Activated CD8-positive, alpha-beta T cell treated with anti-CD3 and anti-CD28 coated beads for 36 hours (primary cell): ENCODE results near the gene MGMT. TPM values are rescaled to one million over a fixed set of nuclear protein-coding genes. Genes with fewer than 3 reads are reported as not detected.

ENCODE experiments used
- ATAC-seq: fragments of 200-7000 bp; cut with Tn5 transposase; one replicate; pipeline ENCODE4 v1.10.0; 2021; ENCODE audit warnings: mild to moderate bottlenecking, moderate library complexity
- CTCF ChIA-PET: fragments of 350-600 bp; sonication (Branson Sonifier 250); formaldehyde crosslinking; loops from one replicate; lab custom pipeline; 2021; ENCODE audit warnings: antibody characterized with exemption; lab: Charles Lee
- POLR2A ChIA-PET: fragments of 350-600 bp; sonication (Branson Sonifier 250); formaldehyde crosslinking; loops from one replicate; lab custom pipeline; 2021; ENCODE audit warnings: antibody characterized with exemption; lab: Charles Lee
- DNase-seq: peaks from one replicate; pipeline ENCODE4 v3.0.0-alpha.2; 2020
- H3K27ac Mint-ChIP-seq: one replicate; pipeline ENCODE4 v1.8.0; 2021; ENCODE audit warnings: mild to moderate bottlenecking, mixed read lengths
- H3K27me3 Mint-ChIP-seq: one replicate; pipeline ENCODE4 v1.8.0; 2021; ENCODE audit warnings: mixed read lengths
- H3K36me3 Mint-ChIP-seq: one replicate; pipeline ENCODE4 v1.8.0; 2021; ENCODE audit warnings: low read depth, mixed read lengths
- H3K4me1 Mint-ChIP-seq: one replicate; pipeline ENCODE4 v1.8.0; 2021; ENCODE audit warnings: low read depth, mixed read lengths
- H3K4me3 Mint-ChIP-seq: one replicate; pipeline ENCODE4 v1.8.0; 2021; ENCODE audit warnings: mild to moderate bottlenecking, moderate library complexity, mixed read lengths
- H3K9me3 Mint-ChIP-seq: one replicate; pipeline ENCODE4 v1.8.0; 2021; ENCODE audit warnings: mixed read lengths
- CTCF ChIP-seq: fragments of 200-600 bp; IDR thresholded peaks from one replicate; pipeline ENCODE4 v1.8.0; 2022; ENCODE audit warnings: antibody characterized with exemption, mild to moderate bottlenecking
- intact Hi-C: fragments of 100-400 bp; cut with micrococcal nuclease; formaldehyde crosslinking; loops from one replicate; pipeline ENCODE4 v1.10.0; 2022
- total RNA-seq, 2 experiments: library from RNA; stranded (reverse); gene quantifications; one replicate each; pipeline ENCODE4 v1.2.3, GENCODE V29; 2021

The MGMT gene
- total RNA-seq, 2 experiments from 2014 or later: 16.2 to 17.0 TPM

GRCh38 chr10:129694184-129694583, 227.1 kb downstream of the MGMT start:
- Mint-ChIP-seq H3K4me1 (no peaks in the 10 kb centered on the region), H3K27ac (no peak overlapping the region), H3K9me3 (no peaks in the 10 kb centered on the region), H3K4me3 (no peak overlapping the region), H3K27me3 (no peaks in the 10 kb centered on the region), H3K36me3 (peaks cover 6% of the 10 kb centered on the region)
- no peak for TF ChIP-seq CTCF
- ChIA-PET CTCF (no interaction called here), POLR2A (no interaction called here)
- DNase-seq (no peak), ATAC-seq (no peak)
- intact Hi-C loops: no loop called here

DNA sequence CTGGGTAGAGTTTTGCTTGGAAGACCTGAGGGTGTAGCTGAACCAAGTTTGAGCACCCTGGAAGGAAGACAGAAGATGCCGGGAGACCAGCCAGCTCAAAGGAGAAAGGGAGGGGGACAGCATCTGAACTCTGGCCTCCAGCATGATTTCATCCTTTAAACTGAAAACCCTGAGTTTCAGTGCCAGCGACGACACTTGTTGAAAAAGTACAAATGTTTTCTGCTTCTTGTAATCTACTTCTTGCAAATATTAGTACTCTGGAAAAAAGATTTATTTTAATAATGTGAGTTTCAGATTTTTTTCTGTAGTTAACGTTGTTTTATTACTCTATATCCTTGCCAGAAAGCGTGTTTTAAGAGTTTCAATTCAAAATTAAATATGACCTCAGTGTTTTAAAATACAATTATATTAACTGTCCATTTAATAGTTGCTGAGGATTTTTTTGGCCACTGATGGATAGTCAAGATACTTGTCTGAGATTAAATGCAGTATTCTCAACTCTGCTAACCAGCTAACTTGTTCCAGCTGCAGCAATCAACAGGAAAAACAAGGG, 227.7 kb downstream of the MGMT start:
- H3K36me3 Mint-ChIP-seq: peaks cover 6% of the 10 kb centered on the region
- H3K4me3 Mint-ChIP-seq: no peak overlapping the region
- H3K27me3 Mint-ChIP-seq: no peaks in the 10 kb centered on the region
- no peak for TF ChIP-seq CTCF
- ChIA-PET CTCF (no interaction called here), POLR2A (no interaction called here)
- no peaks in the 10 kb centered on the region for H3K9me3 Mint-ChIP-seq
- ATAC-seq: no peak
- no peaks in the 10 kb centered on the region for H3K4me1 Mint-ChIP-seq
- intact Hi-C loops: no loop called here
- no peak overlapping the region for H3K27ac Mint-ChIP-seq
- DNase-seq: no peak

DNA sequence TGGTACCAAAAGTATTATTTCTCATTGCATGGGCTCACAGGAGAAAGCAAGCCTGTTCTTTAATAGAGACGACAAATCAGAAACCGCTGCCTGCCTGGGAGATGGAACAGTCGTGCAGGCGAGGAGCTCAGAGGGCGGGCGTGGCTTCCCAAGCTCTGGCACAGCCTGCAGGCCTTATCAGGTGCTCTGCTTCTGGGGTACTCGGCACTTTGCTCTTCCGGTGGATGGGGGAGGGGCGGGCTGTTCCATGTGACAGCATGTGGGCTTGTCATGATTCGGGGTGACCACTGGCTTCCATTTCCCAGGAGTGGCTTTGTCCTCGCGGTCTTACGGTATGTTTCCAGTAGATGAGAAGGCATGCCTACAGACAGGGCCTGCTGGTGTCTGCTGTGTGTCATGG, 228.6 kb downstream of the MGMT start:
- no peaks in the 10 kb centered on the region for H3K27me3 Mint-ChIP-seq
- no peak overlapping the region for H3K4me3 Mint-ChIP-seq
- no peaks in the 10 kb centered on the region for H3K4me1 Mint-ChIP-seq
- no peak for DNase-seq
- ATAC-seq: no peak
- intact Hi-C loops: no loop called here
- no peak overlapping the region for H3K27ac Mint-ChIP-seq
- no peaks in the 10 kb centered on the region for H3K9me3 Mint-ChIP-seq
- TF ChIP-seq CTCF: no peak
- POLR2A ChIA-PET: no interaction called here
- CTCF ChIA-PET: no interaction called here
- H3K36me3 Mint-ChIP-seq: peaks cover 2% of the 10 kb centered on the region

DNA sequence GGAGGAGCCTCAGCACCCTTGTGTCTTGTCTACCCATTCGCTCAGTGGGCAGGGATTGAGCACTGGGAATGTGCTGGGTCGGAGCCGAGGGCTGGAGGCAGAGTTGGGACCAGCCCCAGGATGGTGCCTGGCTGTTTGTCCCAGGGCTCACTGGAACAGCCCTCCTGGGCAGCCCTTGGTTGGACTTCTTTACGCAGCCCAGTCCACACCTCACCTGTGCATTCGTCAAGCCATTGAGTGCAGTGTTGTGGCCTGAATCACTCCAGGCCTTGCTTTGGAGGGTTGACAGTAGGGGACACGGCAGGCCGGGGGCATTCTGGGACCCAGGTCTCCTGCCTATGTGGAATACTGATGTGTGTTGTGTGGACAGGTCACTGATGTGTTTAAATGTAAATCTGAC, 229.6 kb downstream of the MGMT start:
- DNase-seq (no peak), ATAC-seq (no peak)
- ChIA-PET POLR2A (no interaction called here), CTCF (no interaction called here)
- peaks cover 1% of the 10 kb centered on the region for H3K36me3 Mint-ChIP-seq
- no peaks in the 10 kb centered on the region for H3K27me3 Mint-ChIP-seq
- H3K9me3 Mint-ChIP-seq: no peaks in the 10 kb centered on the region
- intact Hi-C loops: no loop called here
- H3K27ac Mint-ChIP-seq: no peak overlapping the region
- H3K4me1 Mint-ChIP-seq: no peaks in the 10 kb centered on the region
- TF ChIP-seq CTCF: no peak
- no peak overlapping the region for H3K4me3 Mint-ChIP-seq

DNA sequence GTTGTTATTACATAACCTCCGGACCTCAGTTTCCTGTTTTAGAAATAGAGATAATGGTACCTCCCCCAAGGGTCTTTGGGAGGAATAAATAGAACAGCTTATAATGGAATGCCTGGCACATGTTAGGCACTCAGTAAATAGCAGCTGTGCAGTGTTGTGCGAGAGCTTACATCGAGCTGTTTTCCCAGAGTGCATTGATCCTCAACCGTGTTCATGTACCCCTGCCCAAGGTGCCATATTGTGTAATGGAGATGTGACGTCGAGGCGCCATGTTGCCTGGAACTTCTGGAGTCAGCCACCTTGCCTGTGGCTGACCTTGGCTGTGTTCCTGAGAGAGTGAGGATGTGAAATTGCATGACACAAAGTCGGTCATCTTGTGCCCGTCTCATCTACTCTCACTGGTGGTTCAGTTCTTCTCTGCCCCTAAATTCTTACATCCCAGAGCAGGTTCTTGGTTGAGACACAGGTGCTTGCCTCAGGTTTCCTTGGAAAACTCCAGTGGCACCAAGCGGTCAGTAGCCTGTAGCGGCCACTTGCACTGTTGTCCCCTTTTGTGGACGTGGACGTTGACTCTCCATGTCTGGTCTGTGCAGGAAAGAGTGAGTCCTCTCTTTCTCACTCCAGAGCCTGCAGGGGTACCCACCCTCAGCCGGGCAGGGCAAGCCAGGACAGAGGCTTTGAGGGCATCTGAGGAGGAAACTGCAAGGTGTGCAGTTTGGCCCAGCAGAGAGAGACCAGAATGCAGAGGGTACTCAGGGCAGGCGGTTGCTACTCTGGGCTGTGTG, 230.6 kb downstream of the MGMT start:
- no peak for TF ChIP-seq CTCF
- ChIA-PET POLR2A (no interaction called here), CTCF (no interaction called here)
- intact Hi-C loops: no loop called here
- H3K9me3 Mint-ChIP-seq: no peaks in the 10 kb centered on the region
- no peak overlapping the region for H3K4me3 Mint-ChIP-seq
- H3K4me1 Mint-ChIP-seq: no peaks in the 10 kb centered on the region
- H3K27me3 Mint-ChIP-seq: no peaks in the 10 kb centered on the region
- peaks cover 1% of the 10 kb centered on the region for H3K36me3 Mint-ChIP-seq
- no peak for DNase-seq
- H3K27ac Mint-ChIP-seq: no peak overlapping the region
- no peak for ATAC-seq
